Activated gamma-delta T cell treated with Interleukin-2 at 50 U/mL for 16 hours (primary cell): Measurements from ENCODE around the gene HELZ.
"Not testable (repeated sequence)": the region's sequence is repeated elsewhere in the genome, so short reads cannot be mapped to it uniquely, and the experiment has no call there.

Experiments
- DNase-seq: peaks from one replicate; pipeline ENCODE4 v3.0.0-alpha.2; 2020

HELZ gene

DNA sequence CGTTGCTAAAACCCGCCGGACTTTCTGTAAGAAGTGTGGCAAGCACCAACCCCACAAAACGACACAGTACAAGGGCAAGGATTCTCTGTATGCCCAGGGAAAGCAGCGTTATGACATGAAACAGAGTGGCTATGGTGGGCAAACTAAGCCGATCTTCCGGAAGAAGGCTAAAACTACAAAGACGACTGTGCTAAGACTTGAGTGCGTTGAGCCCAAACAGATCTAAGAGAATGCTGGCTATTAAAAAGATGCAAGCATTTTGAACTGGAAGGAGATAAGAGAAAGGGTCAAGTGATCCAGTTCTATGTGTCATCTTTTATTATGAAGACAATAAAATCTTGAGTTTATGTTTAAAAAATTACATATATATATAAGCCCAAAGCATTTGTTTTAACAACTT lies 20.3 kb downstream of the HELZ start:
- DNase-seq, result no peak

GRCh38 chr17:67223924-67224323 lies 21.1 kb downstream of the HELZ start:
- DNase-seq, result no peak

- no peak for DNase-seq
These were observed 23.7 kb downstream of the HELZ start for GRCh38 chr17:67221062-67221998.

GRCh38 chr17:67218385-67218950 lies 26.5 kb downstream of the HELZ start:
- DNase-seq, result no peak

- DNase-seq, result no peak
These were observed 27.6 kb downstream of the HELZ start for GRCh38 chr17:67217446-67217845.

- no peak for DNase-seq
These were observed 28.2 kb downstream of the HELZ start for GRCh38 chr17:67216578-67217320.

DNA sequence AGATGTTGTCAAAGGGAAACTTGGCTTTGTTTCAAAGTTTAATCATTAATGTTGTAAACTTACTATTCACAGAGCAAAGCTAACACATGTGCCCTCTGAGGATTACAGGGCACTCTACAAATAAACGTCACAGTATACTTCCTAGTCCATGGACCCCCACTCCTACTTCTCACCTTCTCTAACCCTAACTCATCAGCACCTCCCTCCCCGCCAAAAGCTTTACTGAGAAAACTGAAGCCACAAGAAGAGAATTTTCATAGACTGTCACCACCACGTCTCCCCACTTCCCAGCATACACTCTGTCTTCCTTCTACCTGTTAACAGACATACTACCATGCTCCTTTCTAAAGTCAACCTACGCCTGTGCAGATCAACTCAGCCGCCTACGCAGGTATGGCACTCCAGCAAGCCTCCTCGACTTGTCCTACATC lies 29.0 kb downstream of the HELZ start:
- no peak for DNase-seq

- DNase-seq, result no peak
These were observed 32.1 kb downstream of the HELZ start for GRCh38 chr17:67212714-67213417.

DNA sequence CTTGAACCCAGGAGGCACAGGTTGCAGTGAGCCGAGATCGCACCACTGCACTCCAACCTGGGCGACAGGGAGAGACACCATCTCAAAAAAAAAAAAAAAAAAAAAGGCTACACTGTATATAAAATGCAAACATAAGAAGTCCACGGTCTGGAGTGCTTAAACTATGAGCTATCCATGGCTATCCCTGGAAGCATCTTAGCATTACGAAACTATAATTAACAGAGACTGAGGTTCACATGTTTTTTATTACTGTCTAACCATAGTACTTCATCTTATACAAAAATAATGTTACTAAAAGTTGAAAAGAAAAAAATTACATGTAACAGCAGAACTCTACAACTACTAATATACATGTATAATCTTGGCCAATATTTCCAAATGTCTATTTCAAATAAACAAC lies 32.8 kb downstream of the HELZ start:
- no peak for DNase-seq

GRCh38 chr17:67211742-67212141 lies 33.3 kb downstream of the HELZ start:
- DNase-seq, result no peak

- no peak for DNase-seq
These were observed 34.1 kb downstream of the HELZ start for GRCh38 chr17:67210915-67211314.

GRCh38 chr17:67208232-67208631 lies 36.8 kb downstream of the HELZ start:
- no peak for DNase-seq

DNA sequence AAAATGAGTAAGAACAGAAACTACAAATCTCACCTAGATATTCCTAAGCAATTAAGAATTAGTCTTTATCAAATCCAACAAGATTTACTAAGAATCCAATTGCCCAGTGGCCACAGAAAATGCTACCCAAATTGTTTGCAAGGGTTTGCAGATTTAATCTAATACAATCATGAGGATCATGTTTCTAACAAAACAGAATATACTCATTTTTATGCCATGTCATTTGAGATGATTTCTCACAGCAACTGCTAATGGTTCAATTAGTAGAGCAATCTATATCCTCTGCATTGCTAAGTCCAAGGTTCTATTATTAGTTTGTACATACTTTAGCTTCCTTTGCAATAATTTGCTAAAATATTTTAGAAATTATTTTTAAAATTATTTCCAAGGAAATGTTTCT lies 41.2 kb downstream of the HELZ start:
- no peak for DNase-seq

- DNase-seq, result no peak
These were observed 42.5 kb downstream of the HELZ start for GRCh38 chr17:67202503-67202902.

GRCh38 chr17:67200727-67201301 lies 44.2 kb downstream of the HELZ start:
- DNase-seq, result no peak

GRCh38 chr17:67198131-67198530 lies 46.9 kb downstream of the HELZ start:
- DNase-seq, result no peak

GRCh38 chr17:67197023-67197422 lies 48.0 kb downstream of the HELZ start:
- DNase-seq, result not testable (repeated sequence)

DNA sequence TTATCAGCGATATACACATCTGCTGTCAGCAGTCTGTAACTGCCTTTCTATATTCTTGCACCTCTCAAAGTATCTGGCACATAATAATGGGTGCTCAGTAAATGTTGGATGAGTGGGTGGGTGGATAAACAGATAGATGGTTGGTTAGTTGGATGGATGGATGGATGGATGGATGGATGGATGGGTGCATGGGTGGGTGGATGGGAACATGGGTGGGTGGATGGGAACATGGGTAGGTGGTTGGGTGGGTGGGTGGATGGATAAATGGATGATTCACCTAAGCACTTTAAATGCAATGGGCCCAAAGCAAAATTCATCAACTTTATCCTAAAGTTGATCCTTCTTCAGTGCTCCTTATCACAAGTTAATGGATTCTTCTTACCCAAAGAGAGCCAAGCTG lies 48.6 kb downstream of the HELZ start:
- no peak for DNase-seq

DNA sequence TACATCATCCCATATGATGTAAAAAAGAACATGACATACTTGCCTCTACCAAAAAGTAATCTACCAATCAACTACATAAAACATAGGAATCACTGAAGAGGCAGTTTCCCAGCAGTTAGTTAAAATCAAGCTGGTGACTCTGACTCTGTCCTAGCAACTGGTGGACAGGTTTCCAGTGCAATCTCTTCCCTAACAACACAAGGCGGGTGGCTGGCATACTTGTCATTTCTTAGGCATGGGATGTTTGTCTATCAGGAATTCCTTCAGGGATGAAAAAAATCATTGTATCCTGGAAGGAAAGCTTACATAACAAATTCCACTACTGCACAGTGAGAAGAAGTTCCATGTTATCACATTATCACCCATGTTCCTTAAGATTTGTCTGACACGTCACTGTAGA lies 50.9 kb downstream of the HELZ start:
- no peak for DNase-seq

DNA sequence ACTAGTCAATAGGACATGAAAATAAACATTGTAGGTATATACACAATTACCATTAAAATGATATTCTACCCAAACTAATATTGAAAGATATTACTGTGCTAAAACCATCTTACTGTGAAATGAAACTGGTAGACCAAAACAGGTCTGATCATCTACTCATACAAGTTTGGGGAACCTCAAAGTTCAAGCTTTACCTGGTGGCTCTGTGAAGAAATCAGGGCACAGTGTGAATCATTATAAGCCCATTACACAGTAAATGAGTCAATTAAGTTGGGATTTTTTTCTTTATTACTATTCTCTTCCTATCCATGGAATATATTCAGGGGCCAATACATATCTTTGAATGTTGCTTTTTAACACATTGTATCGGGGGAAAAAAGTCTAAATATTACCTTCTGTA lies 57.1 kb downstream of the HELZ start:
- no peak for DNase-seq

DNA sequence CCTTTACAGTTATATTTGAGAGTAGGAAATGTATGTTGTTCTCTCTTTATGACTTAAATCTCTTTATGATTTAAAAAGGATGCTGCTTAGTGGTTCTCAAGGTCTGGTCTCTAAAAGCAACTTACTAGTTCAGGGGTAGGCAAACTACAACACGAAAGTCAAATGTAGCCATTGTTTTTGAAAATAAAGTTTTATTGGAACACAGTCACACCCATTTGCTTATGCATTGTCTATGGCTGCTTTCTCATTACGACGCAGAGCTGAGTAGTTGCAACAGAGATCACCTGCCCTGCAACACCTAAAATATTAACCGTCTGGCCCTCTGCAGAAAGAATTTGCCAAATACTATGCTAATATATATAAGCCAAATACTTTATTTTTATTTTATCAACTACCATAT lies 58.2 kb downstream of the HELZ start:
- no peak for DNase-seq

DNA sequence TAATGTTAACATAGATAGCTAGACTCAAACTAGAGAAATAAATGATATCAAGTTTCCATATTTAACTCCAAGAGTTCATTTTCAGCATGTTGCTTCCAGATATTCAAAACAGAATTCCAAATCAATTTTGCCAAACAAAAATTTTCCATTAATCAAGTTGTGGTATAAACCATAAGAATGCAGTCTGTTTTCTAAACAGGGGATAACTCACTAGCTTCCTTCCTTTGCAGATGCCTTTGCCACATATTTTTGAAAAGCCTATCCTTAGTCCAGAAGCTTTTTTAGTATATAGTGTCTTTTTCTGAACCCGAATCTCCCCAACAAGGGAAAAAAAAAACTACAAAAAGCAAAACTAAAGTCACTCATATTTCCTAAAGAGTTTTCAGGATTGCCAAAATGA lies 61.5 kb downstream of the HELZ start:
- DNase-seq, result no peak

- no peak for DNase-seq
These were observed 63.2 kb downstream of the HELZ start for GRCh38 chr17:67181825-67182224.
